ENCODE data around the gene ANO2. TPM values are rescaled to one million over a fixed set of nuclear protein-coding genes. Genes with fewer than 3 reads are reported as not detected.

The ANO2 gene
- total RNA-seq, 2 donors from 2014 or later, result 6.7 to 18.5 TPM

DNA sequence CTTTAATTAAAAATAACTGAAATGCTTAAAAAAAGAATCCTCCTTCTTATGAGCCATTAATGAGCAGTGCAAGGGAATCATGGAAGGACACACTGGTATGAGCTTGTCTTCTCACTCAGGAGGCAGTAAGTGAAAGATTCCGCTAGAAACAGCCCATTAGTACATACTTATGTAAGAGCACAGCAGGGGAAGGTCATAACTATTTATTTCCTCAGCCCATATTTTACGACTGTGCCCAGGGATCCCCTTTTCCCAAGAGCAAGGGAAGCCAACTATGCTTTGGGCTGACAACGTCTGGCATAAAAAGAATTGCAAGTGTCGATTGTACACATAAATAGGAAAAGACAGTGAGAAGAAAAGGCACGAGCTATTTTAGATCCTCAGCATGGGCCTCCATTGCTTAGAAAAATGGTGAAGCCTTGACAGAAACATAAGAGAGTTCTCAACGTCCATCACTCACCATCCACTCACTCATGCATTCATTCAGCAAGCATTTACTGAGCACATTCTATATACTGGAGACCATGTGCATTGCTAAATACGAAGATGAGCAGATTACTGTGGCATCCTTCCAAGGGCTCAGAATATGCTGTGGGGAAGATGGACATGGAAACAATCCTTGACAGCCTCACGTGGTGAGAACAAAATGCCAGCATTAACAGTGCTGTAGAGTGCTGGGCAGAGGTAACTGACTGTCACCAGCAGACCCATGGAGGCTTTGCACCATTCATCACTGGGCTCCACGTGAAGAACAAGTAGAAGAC lies 360.5 kb downstream of the ANO2 start:
- peaks cover 17 to 18% of the 10 kb centered on the region in 2 donors for H3K4me1 ChIP-seq (ENCODE audit: control insufficient read depth in 1 of 2, low read depth in 2 of 2)
- DNase-seq (ENCODE audit: low spot score) (no peak), ATAC-seq (ENCODE audit: insufficient number of reproducible peaks, low FRiP score, low read depth) (no peak)
- no peaks in the 10 kb centered on the region for H3K36me3 ChIP-seq
- H3K27me3 ChIP-seq (replicated peaks; ENCODE audit: insufficient read depth), result no peaks in the 10 kb centered on the region
- TF ChIP-seq, protein P1, sequence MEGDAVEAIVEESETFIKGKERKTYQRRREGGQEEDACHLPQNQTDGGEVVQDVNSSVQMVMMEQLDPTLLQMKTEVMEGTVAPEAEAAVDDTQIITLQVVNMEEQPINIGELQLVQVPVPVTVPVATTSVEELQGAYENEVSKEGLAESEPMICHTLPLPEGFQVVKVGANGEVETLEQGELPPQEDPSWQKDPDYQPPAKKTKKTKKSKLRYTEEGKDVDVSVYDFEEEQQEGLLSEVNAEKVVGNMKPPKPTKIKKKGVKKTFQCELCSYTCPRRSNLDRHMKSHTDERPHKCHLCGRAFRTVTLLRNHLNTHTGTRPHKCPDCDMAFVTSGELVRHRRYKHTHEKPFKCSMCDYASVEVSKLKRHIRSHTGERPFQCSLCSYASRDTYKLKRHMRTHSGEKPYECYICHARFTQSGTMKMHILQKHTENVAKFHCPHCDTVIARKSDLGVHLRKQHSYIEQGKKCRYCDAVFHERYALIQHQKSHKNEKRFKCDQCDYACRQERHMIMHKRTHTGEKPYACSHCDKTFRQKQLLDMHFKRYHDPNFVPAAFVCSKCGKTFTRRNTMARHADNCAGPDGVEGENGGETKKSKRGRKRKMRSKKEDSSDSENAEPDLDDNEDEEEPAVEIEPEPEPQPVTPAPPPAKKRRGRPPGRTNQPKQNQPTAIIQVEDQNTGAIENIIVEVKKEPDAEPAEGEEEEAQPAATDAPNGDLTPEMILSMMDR (IDR thresholded peaks at IDR 0.05), result no peak
- no peaks in the 10 kb centered on the region for H3K9me3 ChIP-seq
- H3K4me3 ChIP-seq, result no peak overlapping the region
- H3K27ac ChIP-seq, result no peak overlapping the region

DNA sequence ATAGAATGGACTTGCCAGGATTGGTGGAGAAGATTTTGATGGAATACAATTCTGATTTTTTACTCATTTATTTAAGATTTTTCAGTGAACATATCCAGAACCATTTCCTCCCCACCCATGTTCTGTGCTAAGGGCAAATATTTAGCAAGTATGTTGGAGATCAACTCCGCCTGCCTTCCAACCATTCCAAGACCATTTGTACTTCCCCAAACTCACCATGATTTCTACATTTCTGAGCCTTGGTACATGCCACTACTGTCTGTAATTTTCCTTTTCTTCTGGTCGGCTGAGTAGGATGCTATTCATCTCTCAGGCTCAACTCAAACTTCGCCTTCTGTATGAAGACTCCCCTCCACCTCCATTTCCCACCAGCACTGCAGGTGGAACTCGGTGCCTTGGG lies 362.5 kb downstream of the ANO2 start:
- H3K4me3 ChIP-seq, result no peak overlapping the region
- no peaks in the 10 kb centered on the region for H3K36me3 ChIP-seq
- TF ChIP-seq, protein P1 (IDR thresholded peaks at IDR 0.05), result no peak
- no peak overlapping the region for H3K27ac ChIP-seq
- ATAC-seq (ENCODE audit: insufficient number of reproducible peaks, low FRiP score, low read depth) (no peak), DNase-seq (ENCODE audit: low spot score) (no peak)
- H3K4me1 ChIP-seq (ENCODE audit: control insufficient read depth in 1 of 2, low read depth in 2 of 2), result peaks cover 17 to 18% of the 10 kb centered on the region in 2 donors
- no peaks in the 10 kb centered on the region for H3K27me3 ChIP-seq (replicated peaks; ENCODE audit: insufficient read depth)
- no peaks in the 10 kb centered on the region for H3K9me3 ChIP-seq

DNA sequence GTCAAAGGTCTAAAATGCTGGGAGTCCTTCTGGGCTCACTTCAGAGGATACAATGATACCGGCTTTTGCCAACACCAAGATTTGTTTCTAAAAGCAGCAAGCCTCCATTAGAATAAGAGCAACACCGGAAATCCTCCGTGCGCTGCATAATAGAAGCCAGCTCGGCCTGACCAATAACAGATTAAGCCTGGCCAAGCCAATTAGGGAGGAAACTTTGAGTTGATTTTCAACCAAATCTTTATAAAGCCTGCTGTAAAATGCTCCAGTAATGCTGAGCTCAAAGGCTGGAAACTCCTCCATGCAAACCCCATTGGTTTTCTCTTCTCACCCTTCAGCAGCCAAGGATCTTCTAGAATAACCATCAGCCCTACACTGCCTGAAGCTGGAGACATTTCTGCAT lies 363.0 kb downstream of the ANO2 start:
- no peaks in the 10 kb centered on the region for H3K27me3 ChIP-seq (replicated peaks; ENCODE audit: insufficient read depth)
- H3K4me1 ChIP-seq (ENCODE audit: control insufficient read depth in 1 of 2, low read depth in 2 of 2), result peaks cover 17 to 18% of the 10 kb centered on the region in 2 donors
- H3K4me3 ChIP-seq, result no peak overlapping the region
- no peak for ATAC-seq (ENCODE audit: insufficient number of reproducible peaks, low FRiP score, low read depth)
- H3K27ac ChIP-seq, result peak overlapping the region in 1 of 2 donors; percentile 47
- no peaks in the 10 kb centered on the region for H3K36me3 ChIP-seq
- DNase-seq (ENCODE audit: low spot score), result no peak
- TF ChIP-seq, protein P1 (IDR thresholded peaks at IDR 0.05), result no peak
- no peaks in the 10 kb centered on the region for H3K9me3 ChIP-seq

DNA sequence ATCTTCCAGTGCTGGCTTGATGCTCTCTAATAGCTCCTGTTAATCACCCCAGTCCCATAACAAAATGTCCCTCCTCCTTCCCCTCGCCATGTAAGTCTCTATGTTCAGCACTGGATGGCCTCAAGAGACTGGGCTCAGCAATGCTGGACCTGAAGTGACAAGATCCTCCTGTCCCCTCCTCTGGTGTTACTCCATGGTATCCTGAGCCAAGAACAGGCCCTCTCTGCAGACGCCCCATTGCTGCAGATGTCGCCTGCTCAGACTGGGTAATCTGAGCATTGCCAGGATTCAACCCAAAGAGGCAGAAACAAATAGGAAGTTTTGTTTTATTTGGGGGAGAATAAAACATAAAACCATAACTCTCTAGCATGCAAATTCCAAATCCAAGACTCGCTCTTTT lies 363.4 kb downstream of the ANO2 start:
- no peaks in the 10 kb centered on the region for H3K27me3 ChIP-seq (replicated peaks; ENCODE audit: insufficient read depth)
- no peaks in the 10 kb centered on the region for H3K36me3 ChIP-seq
- H3K4me1 ChIP-seq (ENCODE audit: control insufficient read depth in 1 of 2, low read depth in 2 of 2), result peaks cover 17 to 18% of the 10 kb centered on the region in 2 donors
- ATAC-seq (ENCODE audit: insufficient number of reproducible peaks, low FRiP score, low read depth) (no peak), DNase-seq (ENCODE audit: low spot score) (no peak)
- TF ChIP-seq, protein P1 (IDR thresholded peaks at IDR 0.05), result no peak
- H3K9me3 ChIP-seq, result no peaks in the 10 kb centered on the region
- no peak overlapping the region for H3K4me3 ChIP-seq
- peak overlapping the region in 1 of 2 donors; percentile 47 for H3K27ac ChIP-seq

DNA sequence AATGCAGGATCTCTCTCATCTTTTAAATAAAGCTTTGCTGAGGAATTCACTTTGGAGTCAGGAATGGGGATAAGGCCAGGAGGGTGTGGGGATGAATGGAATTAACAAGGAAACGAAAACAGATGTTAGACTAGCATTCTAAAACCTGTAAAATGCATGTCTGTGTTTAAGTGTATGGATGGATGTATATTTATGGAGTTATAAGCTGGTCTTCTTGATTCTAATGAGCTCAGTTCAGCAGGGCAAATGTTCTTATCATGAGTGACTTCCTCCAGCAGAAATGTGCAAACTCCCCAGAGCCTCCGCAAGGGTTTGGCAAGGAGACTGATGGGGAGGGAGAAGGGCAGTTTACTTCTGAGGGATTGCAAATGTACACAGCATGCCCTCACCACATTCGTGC lies 364.0 kb downstream of the ANO2 start:
- DNase-seq (ENCODE audit: low spot score) (no peak), ATAC-seq (ENCODE audit: insufficient number of reproducible peaks, low FRiP score, low read depth) (no peak)
- no peaks in the 10 kb centered on the region for H3K36me3 ChIP-seq
- no peak overlapping the region for H3K4me3 ChIP-seq
- TF ChIP-seq, protein P1 (IDR thresholded peaks at IDR 0.05), result no peak
- H3K27ac ChIP-seq, result peak overlapping the region in 1 of 2 donors; percentile 47
- peaks cover 17 to 18% of the 10 kb centered on the region in 2 donors for H3K4me1 ChIP-seq (ENCODE audit: control insufficient read depth in 1 of 2, low read depth in 2 of 2)
- H3K9me3 ChIP-seq, result no peaks in the 10 kb centered on the region
- H3K27me3 ChIP-seq (replicated peaks; ENCODE audit: insufficient read depth), result no peaks in the 10 kb centered on the region

Measured in thoracic aorta (tissue), 2 donors.